Measurements from ENCODE around the gene ANKMY1. TPM values are rescaled to one million over a fixed set of nuclear protein-coding genes. Genes with fewer than 3 reads are reported as not detected.

The ANKMY1 gene
- total and polyA plus RNA-seq, 2 of the 13 experiments (the other 11 are each of a cell fraction or from before 2014, with no cell fraction given) = 11.7 to 18.8 TPM

GRCh38 chr2:240434728-240435456 lies 122.9 kb downstream of the ANKMY1 start (continued):
- TF ChIP-seq HMGXB4 (CRISPR knock-in tag; IDR thresholded peaks at IDR 0.05; ENCODE audit: borderline replicate concordance in 1 of 2, low read depth in 1 of 2) (no peak), RNF219 (CRISPR knock-in tag; IDR thresholded peaks at IDR 0.05) (no peak), JDP2 (CRISPR knock-in tag; IDR thresholded peaks at IDR 0.05; ENCODE audit: borderline replicate concordance) (no peak), TFDP2 (CRISPR knock-in tag; IDR thresholded peaks at IDR 0.05) (no peak), UBTF (CRISPR knock-in tag; IDR thresholded peaks at IDR 0.05) (no peak), ZFP36L2 (CRISPR knock-in tag; IDR thresholded peaks at IDR 0.05) (no peak), GABPA (IDR thresholded peaks at IDR 0.05; ENCODE audit: low read depth, low read length) (peak; percentile 59), GABPA (CRISPR knock-in tag; IDR thresholded peaks at IDR 0.05; ENCODE audit: low read depth) (peak; percentile 50), NFAT5 (CRISPR knock-in tag; IDR thresholded peaks at IDR 0.05) (no peak), ZNF296 (CRISPR knock-in tag; conservative IDR thresholded peaks at IDR 0.05) (no peak), PAX8 (CRISPR knock-in tag; IDR thresholded peaks at IDR 0.05; ENCODE audit: borderline replicate concordance) (no peak), ZNF383 (CRISPR knock-in tag; IDR thresholded peaks at IDR 0.05; ENCODE audit: borderline replicate concordance) (no peak), ZNF790 (CRISPR knock-in tag; IDR thresholded peaks at IDR 0.05; ENCODE audit: borderline replicate concordance) (no peak), ZNF720 (CRISPR knock-in tag; IDR thresholded peaks at IDR 0.05) (no peak), NCOA2 (CRISPR knock-in tag; IDR thresholded peaks at IDR 0.05) (no peak), ZNF577 (CRISPR knock-in tag; IDR thresholded peaks at IDR 0.05; ENCODE audit: borderline replicate concordance, low read depth) (no peak)

Measured in HepG2 (cell line).